Lower leg skin (tissue), 3 donors: ENCODE measurements around the gene CXCL12.

Experiments used
- POLR2A ChIP-seq, 2 donors: fragments of 450-650 bp; IDR thresholded peaks; one replicate each; pipeline ENCODE4 v1.6.1; 2016 to 2017; ENCODE audit warnings: antibody characterized with exemption in 2 of 2, mild to moderate bottlenecking in 1 of 2, moderate library complexity in 1 of 2
- TF ChIP-seq, protein P1 (sequence below), 3 donors: fragments of 450-650 bp; IDR thresholded peaks; one replicate each; pipeline ENCODE4 v1.5.1; 2016; ENCODE audit warnings: antibody characterized with exemption in 3 of 3, mild to moderate bottlenecking in 3 of 3, moderate library complexity in 2 of 3

DNA sequence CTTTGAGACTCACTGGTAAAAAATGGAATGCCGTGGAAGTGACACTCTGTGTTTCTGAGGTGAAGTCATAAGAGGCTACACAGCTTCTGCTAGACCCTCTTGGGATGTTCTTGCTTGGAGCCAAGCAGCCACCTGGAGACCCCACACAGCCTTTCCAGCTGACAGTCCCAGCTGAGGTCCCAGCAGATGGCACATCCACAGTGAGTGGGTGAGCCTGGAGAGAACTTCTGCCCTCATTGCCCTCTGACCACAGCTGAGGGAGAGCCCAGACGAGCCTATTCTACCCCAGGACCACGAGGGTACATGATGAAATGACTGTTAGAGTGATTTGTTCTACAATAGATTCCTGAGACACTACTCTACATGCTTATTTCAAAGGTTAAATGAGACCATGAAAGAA lies 44.3 kb downstream of the CXCL12 start:
- no peak for TF ChIP-seq POLR2A (IDR thresholded peaks at IDR 0.05)
- TF ChIP-seq, protein P1, sequence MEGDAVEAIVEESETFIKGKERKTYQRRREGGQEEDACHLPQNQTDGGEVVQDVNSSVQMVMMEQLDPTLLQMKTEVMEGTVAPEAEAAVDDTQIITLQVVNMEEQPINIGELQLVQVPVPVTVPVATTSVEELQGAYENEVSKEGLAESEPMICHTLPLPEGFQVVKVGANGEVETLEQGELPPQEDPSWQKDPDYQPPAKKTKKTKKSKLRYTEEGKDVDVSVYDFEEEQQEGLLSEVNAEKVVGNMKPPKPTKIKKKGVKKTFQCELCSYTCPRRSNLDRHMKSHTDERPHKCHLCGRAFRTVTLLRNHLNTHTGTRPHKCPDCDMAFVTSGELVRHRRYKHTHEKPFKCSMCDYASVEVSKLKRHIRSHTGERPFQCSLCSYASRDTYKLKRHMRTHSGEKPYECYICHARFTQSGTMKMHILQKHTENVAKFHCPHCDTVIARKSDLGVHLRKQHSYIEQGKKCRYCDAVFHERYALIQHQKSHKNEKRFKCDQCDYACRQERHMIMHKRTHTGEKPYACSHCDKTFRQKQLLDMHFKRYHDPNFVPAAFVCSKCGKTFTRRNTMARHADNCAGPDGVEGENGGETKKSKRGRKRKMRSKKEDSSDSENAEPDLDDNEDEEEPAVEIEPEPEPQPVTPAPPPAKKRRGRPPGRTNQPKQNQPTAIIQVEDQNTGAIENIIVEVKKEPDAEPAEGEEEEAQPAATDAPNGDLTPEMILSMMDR (IDR thresholded peaks at IDR 0.05) = no peak
